Activated T-cell treated with anti-CD3 and anti-CD28 coated beads, Interleukin-2, amount 50 U/mL, for 24 hours (primary cell): ENCODE results near the gene METTL8.
A peak's percentile ranks its signal among the peaks of the same experiment; 100 is the strongest.

ENCODE experiments used
- DNase-seq: peaks from one replicate; pipeline ENCODE4 v3.0.0-alpha.2; 2020
- H3K27ac Mint-ChIP-seq: 2 replicates; pipeline ENCODE4 v1.8.0; 2020; ENCODE audit warnings: mild to moderate bottlenecking, mixed read lengths
- H3K27me3 Mint-ChIP-seq: 2 replicates; pipeline ENCODE4 v1.8.0; 2020; ENCODE audit warnings: mixed read lengths
- H3K36me3 Mint-ChIP-seq: 2 replicates; pipeline ENCODE4 v1.8.0; 2020; ENCODE audit warnings: low read depth, mixed read lengths
- H3K4me1 Mint-ChIP-seq: 2 replicates; pipeline ENCODE4 v1.8.0; 2020; ENCODE audit warnings: low read depth, mixed read lengths
- H3K4me3 Mint-ChIP-seq: 2 replicates; pipeline ENCODE4 v1.8.0; 2020; ENCODE audit warnings: mild to moderate bottlenecking, moderate library complexity, mixed read lengths
- H3K9me3 Mint-ChIP-seq: 2 replicates; pipeline ENCODE4 v1.8.0; 2020; ENCODE audit warnings: mixed read lengths

Gene METTL8

GRCh38 chr2:171433763-171434012 is at the start of gene METTL8:
Gene METTL8, minus strand, starts transcription at chr2:171433990. Its CDS starts 41,805 bp downstream, at chr2:171392185.
- DNase-seq, result no peak
- H3K27ac Mint-ChIP-seq, result peak within 1 kb of the TSS; percentile 98
- peaks cover 5% of the 10 kb centered on the region for H3K9me3 Mint-ChIP-seq
- H3K4me3 Mint-ChIP-seq, result peak within 1 kb of the TSS; percentile 88
- peaks cover 61% of the 10 kb centered on the region for H3K4me1 Mint-ChIP-seq
- H3K27me3 Mint-ChIP-seq, result no peaks in the 10 kb centered on the region
- H3K36me3 Mint-ChIP-seq, result peaks cover 83% of the 10 kb centered on the region

GRCh38 chr2:171482877-171483276 is 49.1 kb upstream of the METTL8 start:
- Mint-ChIP-seq H3K9me3 (peaks cover under 1% of the 10 kb centered on the region), H3K27me3 (no peaks in the 10 kb centered on the region), H3K4me1 (peaks cover 17% of the 10 kb centered on the region), H3K4me3 (no peak overlapping the region), H3K36me3 (peaks cover 88% of the 10 kb centered on the region), H3K27ac (no peak overlapping the region)
- DNase-seq, result no peak

DNA sequence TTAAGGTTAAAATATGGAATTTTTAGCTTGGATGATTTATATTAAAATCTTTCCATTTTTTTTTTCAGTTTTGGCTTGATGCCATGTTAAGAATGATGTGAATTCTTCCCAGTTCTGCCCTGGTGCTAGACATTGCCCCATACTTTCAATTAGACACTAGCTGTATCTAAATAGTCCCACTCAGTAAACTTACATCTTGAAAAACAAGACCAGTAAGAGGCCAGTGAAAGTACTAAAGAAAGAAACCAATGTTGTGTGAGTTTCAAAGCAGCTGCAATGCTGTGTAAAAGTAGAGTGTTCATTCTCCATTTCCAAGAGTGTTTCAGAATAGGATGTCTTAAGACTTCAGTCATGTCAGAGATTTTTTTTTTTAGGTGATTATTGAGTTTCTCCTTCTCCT is 48.5 kb upstream of the METTL8 start:
- Mint-ChIP-seq H3K4me1 (peaks cover 17% of the 10 kb centered on the region), H3K4me3 (no peak overlapping the region), H3K27me3 (no peaks in the 10 kb centered on the region), H3K9me3 (no peaks in the 10 kb centered on the region), H3K27ac (no peak overlapping the region), H3K36me3 (peaks cover 87% of the 10 kb centered on the region)
- no peak for DNase-seq

- no peaks in the 10 kb centered on the region for H3K27me3 Mint-ChIP-seq
- H3K9me3 Mint-ChIP-seq, result no peaks in the 10 kb centered on the region
- H3K36me3 Mint-ChIP-seq, result peaks cover 87% of the 10 kb centered on the region
- no peak overlapping the region for H3K4me3 Mint-ChIP-seq
- H3K4me1 Mint-ChIP-seq, result peaks cover 17% of the 10 kb centered on the region
- H3K27ac Mint-ChIP-seq, result no peak overlapping the region
- DNase-seq, result no peak
Observed at GRCh38 chr2:171480908-171481307, 47.1 kb upstream of the METTL8 start.

DNA sequence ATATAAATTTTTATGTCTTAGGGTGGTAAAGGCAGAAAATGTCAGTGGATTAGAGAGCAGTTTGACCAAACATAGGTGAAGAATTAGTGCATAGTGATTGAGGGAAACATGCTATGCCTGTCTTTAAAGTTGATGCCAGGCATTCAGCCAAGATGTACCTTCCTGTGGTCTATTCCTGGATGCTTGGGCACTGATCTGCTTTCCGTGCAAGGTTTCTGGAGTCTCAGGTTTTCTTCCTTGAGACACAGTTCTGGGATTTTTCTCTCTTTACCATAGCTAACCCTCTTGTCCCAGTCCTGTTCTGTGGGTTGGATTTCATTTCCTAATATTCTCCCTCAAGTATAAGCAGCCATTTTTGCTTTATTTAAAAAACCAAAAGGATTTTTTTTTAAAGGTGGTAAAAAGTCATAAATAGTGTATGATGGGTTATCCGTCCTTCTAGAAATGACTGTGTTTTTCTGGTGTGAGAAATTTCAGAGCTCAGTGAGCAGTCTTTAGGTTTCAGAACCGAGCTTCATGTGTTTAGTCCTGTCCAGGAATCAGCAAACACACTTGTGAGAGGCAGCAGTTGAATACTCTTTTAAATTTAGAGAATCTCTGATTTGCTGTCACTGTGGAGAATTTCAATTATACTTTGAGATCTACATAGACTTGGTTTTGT is 45.5 kb upstream of the METTL8 start:
- H3K4me3 Mint-ChIP-seq, result no peak overlapping the region
- no peaks in the 10 kb centered on the region for H3K27me3 Mint-ChIP-seq
- peaks cover 8% of the 10 kb centered on the region for H3K4me1 Mint-ChIP-seq
- H3K9me3 Mint-ChIP-seq, result no peaks in the 10 kb centered on the region
- no peak overlapping the region for H3K27ac Mint-ChIP-seq
- H3K36me3 Mint-ChIP-seq, result peaks cover 88% of the 10 kb centered on the region
- no peak for DNase-seq

DNA sequence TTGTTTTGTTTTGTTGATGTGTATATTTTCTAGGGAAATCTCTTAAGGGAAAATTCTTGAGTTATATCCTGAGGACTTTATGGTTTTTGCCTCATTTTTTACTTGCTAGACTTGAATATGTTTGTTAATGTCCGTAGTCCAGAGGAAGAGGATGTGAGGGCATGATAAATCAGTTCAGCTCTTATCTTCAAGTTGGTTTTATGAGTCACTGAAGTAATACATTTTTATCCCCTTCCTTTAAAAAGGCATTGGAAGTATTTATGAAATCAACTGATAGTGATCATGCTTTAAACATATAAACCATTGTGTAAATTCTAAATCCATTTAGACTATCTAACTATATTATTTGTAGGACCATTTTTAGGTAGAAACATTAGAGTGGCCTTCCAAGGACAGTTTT is 44.6 kb upstream of the METTL8 start:
- Mint-ChIP-seq H3K36me3 (peaks cover 92% of the 10 kb centered on the region), H3K4me3 (no peak overlapping the region), H3K9me3 (no peaks in the 10 kb centered on the region), H3K27ac (no peak overlapping the region), H3K4me1 (peaks cover 5% of the 10 kb centered on the region), H3K27me3 (no peaks in the 10 kb centered on the region)
- no peak for DNase-seq

- Mint-ChIP-seq H3K27me3 (no peaks in the 10 kb centered on the region), H3K4me1 (peaks cover 5% of the 10 kb centered on the region), H3K27ac (no peak overlapping the region), H3K9me3 (no peaks in the 10 kb centered on the region), H3K4me3 (no peak overlapping the region), H3K36me3 (peaks cover 84% of the 10 kb centered on the region)
- DNase-seq, result no peak
Observed at GRCh38 chr2:171475979-171476378, 42.2 kb upstream of the METTL8 start.

GRCh38 chr2:171470129-171470528 is 36.3 kb upstream of the METTL8 start:
- H3K4me3 Mint-ChIP-seq, result no peak overlapping the region
- no peak overlapping the region for H3K27ac Mint-ChIP-seq
- DNase-seq, result no peak
- no peaks in the 10 kb centered on the region for H3K4me1 Mint-ChIP-seq
- H3K27me3 Mint-ChIP-seq, result no peaks in the 10 kb centered on the region
- no peaks in the 10 kb centered on the region for H3K9me3 Mint-ChIP-seq
- H3K36me3 Mint-ChIP-seq, result peaks cover 69% of the 10 kb centered on the region

DNA sequence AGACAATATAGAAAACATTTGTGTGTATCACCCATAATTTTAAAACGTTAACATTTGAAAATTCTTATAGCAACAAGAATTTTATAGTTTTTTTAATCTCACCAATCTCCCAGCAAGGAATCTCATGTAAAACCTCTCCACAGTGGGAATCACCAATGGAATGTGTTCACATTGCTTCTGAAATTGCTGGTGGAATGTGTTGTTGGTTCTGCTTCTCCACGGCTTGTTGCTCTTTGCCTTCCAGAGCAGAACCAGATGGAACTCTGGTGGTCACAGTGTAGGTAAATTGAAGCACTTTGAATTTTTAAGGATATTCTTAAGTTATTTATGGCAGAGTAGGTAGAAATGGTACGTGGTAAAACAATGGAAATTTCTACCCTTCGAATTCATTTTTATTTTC is 35.4 kb upstream of the METTL8 start:
- Mint-ChIP-seq H3K27ac (no peak overlapping the region), H3K4me3 (no peak overlapping the region), H3K4me1 (no peaks in the 10 kb centered on the region), H3K9me3 (no peaks in the 10 kb centered on the region), H3K36me3 (peaks cover 64% of the 10 kb centered on the region), H3K27me3 (no peaks in the 10 kb centered on the region)
- no peak for DNase-seq

- no peaks in the 10 kb centered on the region for H3K27me3 Mint-ChIP-seq
- H3K36me3 Mint-ChIP-seq, result peaks cover 74% of the 10 kb centered on the region
Observed at GRCh38 chr2:171460537-171460936, 26.7 kb upstream of the METTL8 start.

DNA sequence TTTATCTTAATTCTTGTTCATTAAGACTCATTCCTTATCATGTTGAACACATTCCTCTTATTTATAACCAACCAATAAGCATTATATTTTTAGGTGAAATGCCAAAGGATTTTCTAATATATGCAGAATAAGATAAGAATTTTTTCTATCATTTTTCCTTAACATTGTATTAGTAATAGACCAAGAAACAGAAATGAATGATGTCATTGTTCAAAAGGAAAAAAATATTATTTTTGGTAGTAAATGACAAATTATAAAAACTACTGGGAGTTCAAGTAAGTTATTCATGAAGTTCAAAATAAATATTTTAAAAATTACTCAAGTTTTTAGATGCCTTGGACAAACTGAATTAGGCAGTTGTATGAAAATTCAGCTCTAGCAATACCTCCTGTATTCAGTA is 25.7 kb upstream of the METTL8 start:
- H3K4me1 Mint-ChIP-seq, result peaks cover 6% of the 10 kb centered on the region
- peaks cover 83% of the 10 kb centered on the region for H3K36me3 Mint-ChIP-seq
- no peaks in the 10 kb centered on the region for H3K27me3 Mint-ChIP-seq
- H3K27ac Mint-ChIP-seq, result no peak overlapping the region
- no peak overlapping the region for H3K4me3 Mint-ChIP-seq
- H3K9me3 Mint-ChIP-seq, result peaks cover 7% of the 10 kb centered on the region
- no peak for DNase-seq

More at GRCh38 chr2:171460537-171460936, 26.7 kb upstream of the METTL8 start:
- H3K9me3 Mint-ChIP-seq, result peaks cover 7% of the 10 kb centered on the region
- DNase-seq, result no peak
- no peak overlapping the region for H3K27ac Mint-ChIP-seq
- H3K4me3 Mint-ChIP-seq, result no peak overlapping the region
- H3K4me1 Mint-ChIP-seq, result peaks cover 6% of the 10 kb centered on the region

GRCh38 chr2:171452773-171453172 is 19.0 kb upstream of the METTL8 start:
- Mint-ChIP-seq H3K27me3 (no peaks in the 10 kb centered on the region), H3K36me3 (peaks cover 87% of the 10 kb centered on the region), H3K9me3 (peaks cover under 1% of the 10 kb centered on the region), H3K4me3 (no peak overlapping the region), H3K27ac (no peak overlapping the region), H3K4me1 (peaks cover 6% of the 10 kb centered on the region)
- DNase-seq, result no peak

- H3K27me3 Mint-ChIP-seq, result no peaks in the 10 kb centered on the region
- DNase-seq, result no peak
- peaks cover 87% of the 10 kb centered on the region for H3K36me3 Mint-ChIP-seq
- H3K4me1 Mint-ChIP-seq, result peaks cover 2% of the 10 kb centered on the region
- no peak overlapping the region for H3K27ac Mint-ChIP-seq
- no peak overlapping the region for H3K4me3 Mint-ChIP-seq
- H3K9me3 Mint-ChIP-seq, result no peaks in the 10 kb centered on the region
Observed at GRCh38 chr2:171451074-171451473, 17.3 kb upstream of the METTL8 start.

DNA sequence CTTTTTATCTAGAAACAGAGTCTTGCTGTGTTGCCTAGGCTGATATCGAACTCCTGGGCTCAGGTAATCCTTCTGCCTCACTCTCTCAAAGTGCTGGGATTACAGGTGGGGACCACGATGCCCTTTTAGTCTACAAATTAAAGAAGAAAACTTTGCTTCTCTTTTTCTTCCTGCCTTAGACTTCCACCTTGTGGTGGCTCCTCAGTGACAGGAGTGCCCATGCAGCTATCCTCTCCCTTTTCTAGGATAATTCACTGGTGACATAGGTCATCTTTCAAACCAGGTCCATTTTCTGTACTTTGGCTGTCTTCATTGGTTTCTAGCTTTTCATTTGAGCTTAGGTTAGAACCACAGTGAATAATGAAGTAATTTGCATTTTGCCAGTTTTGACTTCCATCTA is 13.9 kb upstream of the METTL8 start:
- no peaks in the 10 kb centered on the region for H3K9me3 Mint-ChIP-seq
- no peaks in the 10 kb centered on the region for H3K4me1 Mint-ChIP-seq
- no peak overlapping the region for H3K4me3 Mint-ChIP-seq
- H3K36me3 Mint-ChIP-seq, result peaks cover 84% of the 10 kb centered on the region
- H3K27me3 Mint-ChIP-seq, result no peaks in the 10 kb centered on the region
- no peak overlapping the region for H3K27ac Mint-ChIP-seq
- no peak for DNase-seq

DNA sequence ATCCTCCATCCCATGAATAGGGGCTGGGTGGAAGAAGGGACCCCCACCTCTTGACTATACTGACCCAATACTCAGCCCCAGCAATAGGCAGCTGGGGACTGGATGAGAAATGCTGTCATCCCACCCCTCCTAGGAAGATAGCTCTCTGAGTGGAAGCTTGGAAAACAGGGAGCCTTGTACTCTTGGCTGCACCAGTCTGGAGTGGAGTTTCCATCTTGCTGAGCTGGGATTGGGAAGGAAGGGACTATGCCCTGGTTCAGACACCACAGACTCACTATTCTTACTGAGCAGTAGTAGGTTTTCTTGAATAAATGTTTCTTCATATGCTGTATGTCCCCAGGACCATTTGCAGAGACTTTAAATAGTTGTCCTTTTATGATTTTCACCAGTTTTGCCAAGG is 7.7 kb upstream of the METTL8 start:
- Mint-ChIP-seq H3K36me3 (peaks cover 85% of the 10 kb centered on the region), H3K9me3 (no peaks in the 10 kb centered on the region), H3K4me1 (peaks cover 19% of the 10 kb centered on the region), H3K27ac (no peak overlapping the region), H3K4me3 (no peak overlapping the region), H3K27me3 (no peaks in the 10 kb centered on the region)
- no peak for DNase-seq

- Mint-ChIP-seq H3K36me3 (peaks cover 92% of the 10 kb centered on the region), H3K27ac (no peak overlapping the region)
Observed at GRCh38 chr2:171436307-171436706, 2.5 kb upstream of the METTL8 start.

More at GRCh38 chr2:171436307-171436706, 2.5 kb upstream of the METTL8 start:
- Mint-ChIP-seq H3K27me3 (no peaks in the 10 kb centered on the region), H3K4me3 (peak overlapping the region; percentile 88), H3K9me3 (no peaks in the 10 kb centered on the region), H3K4me1 (peaks cover 53% of the 10 kb centered on the region)
- no peak for DNase-seq
